Endodermal cell (in vitro differentiated cells): ENCODE results near the gene RAE1. TPM values are rescaled to one million over a fixed set of nuclear protein-coding genes. Genes with fewer than 3 reads are reported as not detected.

ENCODE experiments used
- DNase-seq: peaks from one replicate; pipeline ENCODE4 v3.0.0-alpha.2; 2017
- H3K27ac ChIP-seq: 2 replicates; pipeline ENCODE4 v1.5.1; 2013; ENCODE audit warnings: mild to moderate bottlenecking, low read depth, low read length, moderate library complexity
- H3K27me3 ChIP-seq: 2 replicates; pipeline ENCODE4 v1.6.1; 2013; ENCODE audit warnings: mild to moderate bottlenecking, low read length, moderate library complexity; ENCODE audit not compliant: insufficient read depth, control insufficient read depth, poor library complexity, severe bottlenecking
- H3K36me3 ChIP-seq: 2 replicates; pipeline ENCODE4 v1.7.0; 2013; ENCODE audit warnings: mild to moderate bottlenecking, low read length, moderate library complexity; ENCODE audit not compliant: control insufficient read depth, insufficient read depth
- H3K4me1 ChIP-seq: one replicate; pipeline ENCODE4 v1.7.0; 2013; ENCODE audit warnings: low read length; ENCODE audit not compliant: control insufficient read depth, insufficient read depth
- H3K4me3 ChIP-seq: 2 replicates; pipeline ENCODE4 v1.5.1; 2013; ENCODE audit warnings: mild to moderate bottlenecking, low read length, moderate library complexity
- H3K9ac ChIP-seq: 2 replicates; pipeline ENCODE4 v1.6.1; 2013; ENCODE audit warnings: mild to moderate bottlenecking, low read length, moderate library complexity; ENCODE audit not compliant: poor library complexity, severe bottlenecking; ENCODE audit errors: extremely low read depth
- H3K9me3 ChIP-seq: 2 replicates; pipeline ENCODE4 v1.6.1; 2013; ENCODE audit warnings: mild to moderate bottlenecking, low read length, moderate library complexity; ENCODE audit not compliant: control insufficient read depth
- H3K27ac Mint-ChIP-seq: 2 replicates; pipeline ENCODE4 v1.8.0; 2020; ENCODE audit warnings: mixed read lengths
- H3K27me3 Mint-ChIP-seq: 2 replicates; pipeline ENCODE4 v1.8.0; 2021; ENCODE audit warnings: mild to moderate bottlenecking, mixed read lengths; ENCODE audit not compliant: insufficient read depth
- H3K36me3 Mint-ChIP-seq: 2 replicates; pipeline ENCODE4 v1.8.0; 2020; ENCODE audit warnings: low read depth, mixed read lengths
- H3K4me1 Mint-ChIP-seq: 2 replicates; pipeline ENCODE4 v1.8.0; 2020; ENCODE audit warnings: mixed read lengths
- H3K4me3 Mint-ChIP-seq: 2 replicates; pipeline ENCODE4 v1.8.0; 2020; ENCODE audit warnings: mild to moderate bottlenecking, moderate library complexity, mixed read lengths
- H3K9me3 Mint-ChIP-seq: 2 replicates; pipeline ENCODE4 v1.8.0; 2020; ENCODE audit warnings: mild to moderate bottlenecking, mixed read lengths
- WGBS, 2 experiments: methylation state at CpG; one replicate each; pipeline versions ENCODE4 v1.1.5 to v1.1.7; 2013; ENCODE audit warnings: missing lambda C conversion rate in 2 of 2, mixed read lengths in 1 of 2; ENCODE audit not compliant: insufficient coverage in 1 of 2, insufficient read length in 1 of 2; 5-methylcytosine and 5-hydroxymethylcytosine counted together
- long read RNA-seq, 4 experiments: library from polyadenylated mRNA in 2 of 4; library from RNA in 1 of 4; library from capped mRNA in 1 of 4; stranded (forward) in 3 of 4; unstranded in 1 of 4; transcript quantifications; one replicate each; pipeline ENCODE4 v2.0.0, GENCODE V29; 2020 to 2021; ENCODE audit warnings: inconsistent platforms in 1 of 4
- polyA plus RNA-seq, 2 experiments: library from polyadenylated mRNA; stranded (reverse); fragments of 50-300 nt; gene quantifications; one replicate each; pipeline ENCODE4 v1.2.3, GENCODE V29; 2013
- total RNA-seq, 2 donors: library from RNA; stranded (reverse); fragmentation: NEBNext Ultra II Directional in 1 of 2; extraction: Animal tissue kit (Norgen Biotek cat#: 25700) in 1 of 2; gene quantifications; 2 replicates in 1 of 2; 3 replicates in 1 of 2; pipeline ENCODE4 v1.2.1, GENCODE V29; 2021
- TF ChIP-seq, protein P1 (sequence below): fragments of 200-600 bp; sonication (generic); conservative IDR thresholded peaks from 2 replicates; pipeline ENCODE4 v1.5.0; 2021; ENCODE audit warnings: antibody characterized with exemption, mild to moderate bottlenecking

The RAE1 gene
- total RNA-seq = 10 to 100 TPM; 41.2 to 43.8 TPM
- 46.4 TPM for polyA plus RNA-seq (2013, experiment 1 of 2)
- polyA plus RNA-seq (2013, experiment 2 of 2) = 42.3 TPM
- long read RNA-seq, experiment 1, transcript RAE1-203 (12 exons, 2,639 nt) = major isoform, 27 of 36 reads
- long read RNA-seq, experiment 1, partial matches to known transcripts = 4 of 36 reads
- long read RNA-seq, experiment 1, other reads (novel, unspliced or antisense) = 4 of 36 reads
- long read RNA-seq, experiment 2, transcript RAE1-203 (12 exons, 2,639 nt) = major isoform, 97 of 116 reads
- long read RNA-seq, experiment 2, partial matches to known transcripts = 3 of 116 reads
- long read RNA-seq, experiment 2, other reads (novel, unspliced or antisense) = 14 of 116 reads
- long read RNA-seq, experiment 3, transcript RAE1-201 (12 exons, 2,362 nt) = minor isoform, 11 of 390 reads
- long read RNA-seq, experiment 3, transcript RAE1-203 (12 exons, 2,639 nt) = major isoform, 336 of 390 reads
- long read RNA-seq, experiment 3, partial matches to known transcripts = 9 of 390 reads
- long read RNA-seq, experiment 3, other reads (novel, unspliced or antisense) = 29 of 390 reads
- long read RNA-seq, experiment 4, transcript RAE1-203 (12 exons, 2,639 nt) = major isoform, 214 of 250 reads
- long read RNA-seq, experiment 4, transcript RAE1-201 (12 exons, 2,362 nt) = minor isoform, 10 of 250 reads
- long read RNA-seq, experiment 4, partial matches to known transcripts = 10 of 250 reads
- long read RNA-seq, experiment 4, other reads (novel, unspliced or antisense) = 14 of 250 reads

GRCh38 chr20:57351042-57351783, at the start of gene RAE1:
TSS of gene RAE1 (plus strand) at chr20:57351255. CDS start at chr20:57354039, 2,784 bp downstream.
- DNase-seq = peak; percentile 96
- TF ChIP-seq, protein P1, sequence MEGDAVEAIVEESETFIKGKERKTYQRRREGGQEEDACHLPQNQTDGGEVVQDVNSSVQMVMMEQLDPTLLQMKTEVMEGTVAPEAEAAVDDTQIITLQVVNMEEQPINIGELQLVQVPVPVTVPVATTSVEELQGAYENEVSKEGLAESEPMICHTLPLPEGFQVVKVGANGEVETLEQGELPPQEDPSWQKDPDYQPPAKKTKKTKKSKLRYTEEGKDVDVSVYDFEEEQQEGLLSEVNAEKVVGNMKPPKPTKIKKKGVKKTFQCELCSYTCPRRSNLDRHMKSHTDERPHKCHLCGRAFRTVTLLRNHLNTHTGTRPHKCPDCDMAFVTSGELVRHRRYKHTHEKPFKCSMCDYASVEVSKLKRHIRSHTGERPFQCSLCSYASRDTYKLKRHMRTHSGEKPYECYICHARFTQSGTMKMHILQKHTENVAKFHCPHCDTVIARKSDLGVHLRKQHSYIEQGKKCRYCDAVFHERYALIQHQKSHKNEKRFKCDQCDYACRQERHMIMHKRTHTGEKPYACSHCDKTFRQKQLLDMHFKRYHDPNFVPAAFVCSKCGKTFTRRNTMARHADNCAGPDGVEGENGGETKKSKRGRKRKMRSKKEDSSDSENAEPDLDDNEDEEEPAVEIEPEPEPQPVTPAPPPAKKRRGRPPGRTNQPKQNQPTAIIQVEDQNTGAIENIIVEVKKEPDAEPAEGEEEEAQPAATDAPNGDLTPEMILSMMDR = no peak
- peak within 1 kb of the TSS; percentile 89 for H3K9ac ChIP-seq
- Mint-ChIP-seq H3K36me3 (peaks cover 27% of the 10 kb centered on the region), H3K27ac (peak within 1 kb of the TSS; percentile 93), H3K9me3 (no peaks in the 10 kb centered on the region), H3K27me3 (peaks cover 3% of the 10 kb centered on the region), H3K4me1 (peaks cover 9% of the 10 kb centered on the region), H3K4me3 (peak within 1 kb of the TSS; percentile 89)
- H3K4me3 ChIP-seq = peak within 1 kb of the TSS; percentile 97
- no peaks in the 10 kb centered on the region for H3K4me1 ChIP-seq
- WGBS, 2 experiments = 0 to 1% methylated on average over 47 to 64 of the region's 64 CpGs
- no peaks in the 10 kb centered on the region for H3K9me3 ChIP-seq
- H3K36me3 ChIP-seq = peaks cover 28% of the 10 kb centered on the region
- H3K27ac ChIP-seq = peak within 1 kb of the TSS; percentile 56
- no peaks in the 10 kb centered on the region for H3K27me3 ChIP-seq

GRCh38 chr20:57306747-57307146, 44.3 kb upstream of the RAE1 start:
- H3K4me3 Mint-ChIP-seq = no peak overlapping the region
- Histone ChIP-seq H3K36me3 (no peaks in the 10 kb centered on the region), H3K27me3 (no peaks in the 10 kb centered on the region), H3K27ac (no peak overlapping the region), H3K9me3 (no peaks in the 10 kb centered on the region), H3K4me1 (no peaks in the 10 kb centered on the region), H3K9ac (no peak overlapping the region), H3K4me3 (no peak overlapping the region)
- 94% methylated on average over 5 of the region's 5 CpGs for WGBS, 2 experiments
- H3K27ac Mint-ChIP-seq = no peak overlapping the region
- H3K9me3 Mint-ChIP-seq = no peaks in the 10 kb centered on the region
- no peak for DNase-seq
- H3K4me1 Mint-ChIP-seq = no peaks in the 10 kb centered on the region
- no peaks in the 10 kb centered on the region for H3K36me3 Mint-ChIP-seq
- H3K27me3 Mint-ChIP-seq = peaks cover 11% of the 10 kb centered on the region
- TF ChIP-seq, protein P1 = no peak
